HG02588 (cell line): ENCODE data around the gene CXCR5.

ENCODE experiments used
- ATAC-seq: cut with Tn5 transposase; IDR thresholded peaks from one replicate; pipeline ENCODE4 v1.9.1; 2021; ENCODE audit warnings: mild to moderate bottlenecking, moderate library complexity; ENCODE audit not compliant: unreplicated experiment

CXCR5 gene

DNA sequence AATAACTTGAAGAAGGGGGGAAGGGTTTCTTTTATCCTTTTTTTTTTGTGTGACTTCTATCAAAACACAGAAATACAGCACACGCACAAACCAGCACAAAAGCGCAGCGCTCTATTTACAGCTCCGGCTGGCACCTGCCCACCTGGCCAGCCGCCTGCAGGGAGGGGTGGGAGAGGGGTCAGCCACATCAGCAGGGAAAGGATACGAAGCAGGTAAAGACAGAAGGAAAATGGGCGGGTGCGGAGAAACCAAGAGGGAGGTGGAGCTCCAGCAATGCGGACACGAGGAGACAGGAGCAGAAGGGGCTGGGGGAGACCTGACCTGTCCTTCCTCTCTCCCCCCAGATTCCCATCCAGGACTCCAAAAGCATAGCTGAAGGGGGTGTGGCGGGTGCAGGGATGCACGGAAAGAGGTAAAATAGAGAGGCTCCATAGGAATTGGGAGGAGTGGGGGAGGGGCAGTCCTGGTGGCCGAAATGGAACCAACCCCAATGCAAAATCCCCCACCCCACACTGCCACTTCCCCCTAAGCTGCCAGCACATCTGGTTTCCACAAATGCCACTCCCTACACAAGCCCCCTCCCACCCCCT is 14.1 kb downstream of the CXCR5 start:
- no peak for ATAC-seq

DNA sequence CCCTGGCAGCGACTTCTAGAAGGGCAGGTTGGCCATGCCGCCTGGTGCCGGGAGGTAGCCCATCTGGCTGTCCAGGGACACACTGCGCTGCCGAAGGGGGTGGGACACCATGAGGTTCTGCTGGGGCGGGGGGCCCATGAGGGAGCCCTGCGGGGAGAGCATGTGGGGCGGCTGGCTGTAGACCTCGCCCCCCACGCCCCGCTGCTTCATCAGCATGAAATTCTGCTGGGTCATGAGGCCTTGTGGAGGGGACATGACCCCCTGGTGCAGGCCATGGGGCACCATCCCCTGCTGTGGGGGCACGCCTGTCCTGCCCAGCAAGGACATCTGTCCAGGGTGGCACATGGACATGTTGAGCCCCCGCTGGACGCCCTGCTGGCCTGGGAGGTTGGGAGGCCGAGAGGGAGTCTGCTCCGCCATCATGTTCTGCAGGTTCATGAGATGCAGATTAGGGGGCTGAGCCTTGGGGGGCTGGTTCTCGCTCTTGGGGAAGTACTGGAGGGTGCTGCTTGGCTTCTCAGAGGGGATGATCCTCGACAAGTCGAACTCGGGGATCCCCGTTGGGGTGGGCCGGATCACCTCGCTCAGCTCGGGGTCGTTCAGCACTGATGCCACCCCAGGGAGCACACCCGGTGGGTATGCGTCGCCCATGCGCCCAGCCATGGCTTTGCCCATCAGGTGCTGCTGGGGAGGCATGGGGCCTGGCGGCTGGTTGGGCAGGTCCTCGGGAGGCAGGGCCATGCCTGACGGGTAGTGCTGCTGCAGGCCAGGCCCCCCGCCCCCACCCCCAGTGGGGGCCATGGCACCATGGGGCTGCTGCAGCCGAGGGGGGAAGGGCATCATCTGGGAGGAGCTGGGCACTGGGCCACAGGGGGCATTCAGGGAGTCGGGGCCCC is 15.0 kb downstream of the CXCR5 start:
- ATAC-seq: no peak

DNA sequence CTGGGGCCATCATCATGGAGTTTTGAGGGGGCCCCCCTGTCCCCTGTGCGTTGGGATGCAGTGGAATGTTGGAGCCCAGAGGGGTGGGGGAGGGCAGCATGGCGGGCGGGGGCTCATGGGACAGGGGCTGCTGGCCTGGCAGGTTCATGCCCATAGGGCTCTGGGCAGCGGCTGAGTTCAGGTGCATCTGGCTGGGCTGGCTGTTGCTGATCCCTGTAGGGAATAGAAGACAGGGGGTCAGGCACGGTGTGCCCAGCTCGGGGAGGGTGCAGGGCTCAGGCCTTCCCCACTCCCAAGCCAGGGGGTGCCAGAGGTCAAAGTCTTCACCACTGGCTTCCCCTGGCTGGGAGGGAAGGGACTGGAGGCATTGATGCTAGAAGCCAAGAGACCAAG is 15.6 kb downstream of the CXCR5 start:
- no peak for ATAC-seq

DNA sequence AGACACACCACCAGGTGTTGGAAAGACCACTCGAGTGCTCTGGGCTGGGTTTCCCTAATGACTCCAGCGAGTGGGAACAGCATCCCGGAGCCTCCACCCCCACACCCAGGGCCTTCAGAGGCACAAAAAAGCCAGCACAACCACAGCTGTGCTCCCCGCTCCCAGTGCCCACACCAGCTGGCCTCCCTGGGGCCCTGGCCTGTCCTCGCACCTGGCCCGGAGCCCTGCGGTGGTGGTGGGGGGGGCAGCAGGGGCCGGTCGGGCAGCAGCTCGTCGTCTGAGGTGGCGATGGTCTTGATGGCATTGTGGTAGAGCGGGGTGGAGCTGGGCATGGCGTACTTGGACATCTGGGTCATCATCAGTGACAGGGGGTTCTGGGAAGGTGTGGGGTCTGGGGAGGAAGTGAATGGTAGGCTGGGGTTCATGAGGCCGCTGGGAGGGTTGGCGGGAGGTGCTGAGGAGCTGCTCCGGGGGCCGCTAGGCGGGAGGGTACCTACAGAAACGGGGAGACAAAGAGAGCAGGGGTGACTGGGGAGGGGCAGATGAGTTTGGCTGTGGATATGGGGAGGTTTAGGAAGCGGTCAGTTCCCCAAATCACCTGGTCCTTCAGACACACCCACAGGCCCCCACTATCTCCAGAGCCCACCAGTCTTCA is 16.1 kb downstream of the CXCR5 start:
- no peak for ATAC-seq

DNA sequence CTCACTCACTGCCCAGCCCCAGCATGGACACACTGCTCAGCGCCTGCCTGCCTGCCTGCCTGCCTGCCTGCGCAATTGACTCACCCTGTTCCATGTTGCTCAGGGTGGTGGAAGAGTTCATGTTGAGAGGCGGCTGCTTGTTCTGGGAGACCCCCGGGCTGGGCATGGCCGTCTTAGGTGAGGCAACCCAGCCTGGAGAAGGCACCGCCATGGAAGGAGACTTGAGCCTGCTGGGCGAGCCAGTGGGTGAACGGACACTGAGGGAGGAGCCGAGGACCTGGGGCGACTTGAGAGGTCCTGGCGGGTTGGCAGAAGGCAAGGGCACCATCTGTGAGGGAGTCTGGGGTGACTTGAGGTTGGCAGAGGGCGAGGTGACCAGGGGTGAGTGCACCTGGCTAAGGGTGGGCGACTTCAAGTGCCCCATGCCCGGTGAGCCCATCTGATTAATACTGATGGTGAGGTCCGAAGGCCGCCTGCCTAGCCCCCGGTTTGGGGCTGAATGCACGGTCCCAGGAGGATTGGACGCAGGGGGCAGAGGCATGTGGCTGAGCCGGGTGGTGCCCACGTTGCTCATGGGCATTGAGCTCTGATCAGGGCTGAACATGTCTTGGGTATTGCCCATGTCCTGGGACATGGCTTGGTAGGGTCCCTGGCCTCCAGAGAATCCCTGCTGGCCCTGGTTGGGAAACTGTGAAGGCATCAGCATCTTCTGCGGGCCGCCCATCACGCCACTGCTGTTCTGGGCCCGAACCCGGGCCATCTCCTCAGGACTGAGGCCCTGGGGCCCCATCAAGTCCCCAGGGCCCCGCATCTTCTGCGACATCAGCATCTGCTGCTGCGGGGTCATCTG is 17.1 kb downstream of the CXCR5 start:
- ATAC-seq: no peak

DNA sequence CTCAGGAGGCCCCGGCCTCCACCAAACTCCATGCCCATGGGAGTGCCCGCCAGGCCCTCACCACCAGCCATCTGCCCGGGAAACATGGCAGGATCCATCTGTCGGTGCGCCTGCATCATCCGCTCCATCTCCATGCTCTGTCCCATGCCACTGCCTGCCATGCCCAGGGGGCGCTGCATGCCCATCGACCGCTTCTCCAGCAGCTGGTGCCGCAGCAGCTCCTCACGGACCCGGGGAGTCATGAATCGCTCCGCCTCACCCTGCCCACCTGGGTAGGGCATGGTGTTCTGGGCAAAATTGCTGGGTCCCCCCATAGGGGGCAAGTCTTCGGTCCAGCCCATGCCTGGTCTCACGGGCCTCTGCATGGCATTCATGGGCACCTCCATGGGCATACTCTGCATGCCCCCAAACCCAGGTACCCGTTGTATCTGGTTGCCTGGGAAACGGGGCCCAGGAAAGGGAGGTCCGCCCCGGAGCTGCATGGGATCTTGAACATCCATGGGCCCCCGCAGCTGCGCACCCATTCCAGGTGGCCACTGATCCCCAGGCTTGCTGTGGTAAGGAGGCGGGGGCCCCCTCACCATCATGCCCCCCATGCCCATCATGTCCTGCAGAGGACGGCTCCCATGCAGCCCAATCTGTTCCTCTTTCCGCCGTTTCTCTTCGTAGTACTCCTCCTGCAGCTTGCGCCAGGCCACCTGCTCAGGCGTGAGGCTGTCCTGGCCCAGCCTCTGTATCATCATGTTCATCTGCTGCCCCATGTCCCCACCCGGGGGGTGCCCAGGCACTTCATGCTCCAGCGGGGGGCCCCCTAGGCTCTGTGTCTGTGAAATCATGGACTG is 18.0 kb downstream of the CXCR5 start:
- no peak for ATAC-seq

DNA sequence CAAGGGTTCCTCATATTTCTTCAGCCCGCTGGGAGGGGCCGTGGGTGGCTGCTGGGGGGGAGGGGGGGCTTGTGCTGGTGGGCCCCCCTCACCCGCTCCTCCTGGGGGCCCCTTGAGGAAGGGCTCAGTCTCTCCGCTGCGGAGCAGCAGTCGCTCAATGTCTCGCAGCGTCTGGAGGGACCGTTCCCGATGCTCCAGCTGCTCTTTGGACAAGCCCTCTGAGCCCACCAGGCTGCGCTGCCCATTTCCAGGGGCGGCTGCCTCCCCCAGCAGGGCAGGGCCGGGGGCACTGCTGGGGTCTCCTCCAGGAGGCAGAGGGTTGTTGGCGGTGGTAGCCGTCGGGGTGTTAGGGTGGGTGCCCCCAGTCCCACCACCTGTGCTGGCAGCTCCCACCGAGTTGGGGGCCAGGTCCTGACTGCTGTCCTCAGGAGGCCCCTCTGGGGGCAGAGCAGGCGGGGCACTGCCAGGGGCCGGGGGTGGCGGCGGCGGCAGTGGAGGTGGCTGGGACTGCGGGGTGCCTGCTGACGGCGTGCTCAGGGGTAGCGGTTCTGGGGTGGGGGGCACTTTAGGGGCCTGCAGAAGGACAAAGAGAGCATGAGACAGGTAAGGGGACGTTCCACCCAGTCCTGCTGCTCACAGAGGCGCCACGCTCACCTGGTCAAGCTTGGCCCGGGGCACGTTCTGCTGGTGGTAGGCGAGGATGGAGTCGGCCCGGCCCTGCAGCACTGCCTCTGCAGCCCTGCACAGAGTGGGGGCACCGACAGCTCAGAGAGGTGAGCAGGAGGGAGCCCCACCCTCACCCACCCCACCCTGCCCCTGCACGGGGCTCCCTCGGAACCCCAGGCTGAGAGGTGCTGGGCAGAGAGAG is 18.9 kb downstream of the CXCR5 start:
- no peak for ATAC-seq

DNA sequence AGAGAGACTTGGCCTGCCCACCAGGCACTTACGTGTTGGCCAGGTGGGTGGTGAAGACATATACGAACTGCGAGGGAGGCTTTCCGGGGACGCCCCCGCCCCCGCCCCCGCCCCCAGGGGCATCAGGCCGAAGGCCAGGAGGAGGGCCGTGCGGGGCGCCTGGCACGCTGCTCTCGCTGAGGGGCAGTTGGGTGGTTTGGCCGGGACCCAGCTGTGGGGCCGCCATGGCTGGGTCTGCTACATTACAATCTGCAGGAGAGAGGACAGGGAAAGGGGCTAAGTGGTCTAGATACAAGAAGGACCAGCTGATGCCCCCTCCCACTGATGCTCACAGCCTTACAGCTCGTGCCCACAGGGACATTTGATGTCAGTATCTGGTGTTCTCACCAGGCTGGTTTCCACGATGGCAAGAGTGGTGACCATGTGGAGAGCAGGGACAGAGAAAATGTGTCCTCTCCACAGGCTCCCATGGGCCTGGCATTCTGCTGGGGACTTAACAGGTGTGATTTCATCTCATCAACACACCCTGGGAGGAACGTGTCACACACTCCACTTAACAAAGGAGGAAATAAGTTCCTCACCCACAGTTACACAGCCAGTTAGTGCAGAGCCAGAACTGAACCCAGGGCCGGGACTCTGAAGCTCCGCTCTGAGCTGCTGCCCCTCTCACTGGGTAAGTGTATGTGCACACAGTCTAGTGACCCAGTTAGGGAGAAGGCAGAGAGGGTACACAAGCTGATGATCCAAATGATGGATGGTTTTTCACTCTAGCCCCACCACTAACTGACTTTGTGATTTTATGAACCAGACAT is 19.7 kb downstream of the CXCR5 start:
- ATAC-seq: no peak

DNA sequence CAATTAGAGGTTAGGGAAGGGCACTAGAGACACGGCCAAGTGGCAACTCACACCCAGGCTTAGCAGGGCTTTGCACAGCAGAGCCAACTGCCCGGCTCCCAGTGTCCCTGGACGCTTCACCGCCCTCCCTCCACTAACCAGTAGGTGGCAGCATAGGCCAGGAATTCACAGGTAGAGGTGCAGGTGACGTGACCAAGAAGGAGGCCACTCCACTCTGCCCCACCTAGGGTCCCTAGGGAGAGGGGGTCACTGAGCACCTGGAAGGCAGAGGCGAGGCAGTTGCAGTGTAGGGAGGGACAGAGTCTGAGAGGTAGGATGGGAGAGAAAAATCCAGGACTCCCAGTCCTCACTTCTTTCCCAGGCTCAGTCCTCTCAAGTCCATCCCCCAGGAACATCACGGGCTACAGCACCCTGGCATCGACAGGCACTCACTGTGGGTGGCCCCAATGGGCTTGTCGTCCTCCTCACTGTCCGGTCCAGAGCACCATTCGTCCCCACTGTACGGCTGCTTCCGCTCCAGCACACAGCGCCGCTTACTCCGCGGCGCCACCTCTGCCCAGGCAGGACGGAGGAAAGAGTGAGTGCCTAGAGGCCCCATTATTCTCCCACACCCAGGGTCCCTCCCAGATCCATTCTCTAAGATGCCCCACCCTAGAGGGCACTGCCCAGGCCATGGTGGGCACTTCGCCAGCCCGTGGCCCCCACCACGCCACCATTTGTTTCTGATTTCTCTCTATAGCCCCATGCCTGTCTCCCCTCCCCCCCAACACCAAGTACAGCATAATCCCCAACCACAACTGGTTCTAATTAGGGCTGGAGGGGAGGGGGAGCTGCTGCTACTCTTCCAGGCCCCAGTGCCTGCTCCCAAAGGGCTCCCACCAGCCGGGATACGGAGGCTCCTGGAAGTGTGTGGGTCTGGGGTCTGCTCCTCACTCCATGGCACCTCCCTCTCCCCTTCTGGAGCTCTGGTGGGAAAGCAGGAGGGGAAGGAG is 23.7 kb downstream of the CXCR5 start:
- ATAC-seq: peak; percentile 72

DNA sequence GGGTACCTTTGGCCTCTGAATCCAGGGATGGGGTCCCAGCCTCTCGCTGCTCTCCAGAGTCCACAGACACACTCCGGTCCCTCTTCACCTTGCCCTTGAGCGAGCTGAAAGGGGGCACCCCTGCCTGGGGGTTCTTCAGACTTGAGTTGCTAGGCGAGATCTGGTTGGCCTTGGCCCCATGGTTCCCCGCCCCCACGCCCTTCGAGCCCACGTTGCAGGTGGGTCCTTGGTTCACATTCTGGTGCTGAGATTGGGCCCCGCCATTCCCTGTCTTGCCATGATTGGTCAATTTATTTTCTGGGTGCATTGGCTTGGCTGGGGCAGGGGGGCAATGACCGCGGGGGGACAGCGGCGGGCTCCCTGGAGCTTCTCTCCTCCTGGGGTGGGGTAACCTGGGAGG is 24.6 kb downstream of the CXCR5 start:
- no peak for ATAC-seq

DNA sequence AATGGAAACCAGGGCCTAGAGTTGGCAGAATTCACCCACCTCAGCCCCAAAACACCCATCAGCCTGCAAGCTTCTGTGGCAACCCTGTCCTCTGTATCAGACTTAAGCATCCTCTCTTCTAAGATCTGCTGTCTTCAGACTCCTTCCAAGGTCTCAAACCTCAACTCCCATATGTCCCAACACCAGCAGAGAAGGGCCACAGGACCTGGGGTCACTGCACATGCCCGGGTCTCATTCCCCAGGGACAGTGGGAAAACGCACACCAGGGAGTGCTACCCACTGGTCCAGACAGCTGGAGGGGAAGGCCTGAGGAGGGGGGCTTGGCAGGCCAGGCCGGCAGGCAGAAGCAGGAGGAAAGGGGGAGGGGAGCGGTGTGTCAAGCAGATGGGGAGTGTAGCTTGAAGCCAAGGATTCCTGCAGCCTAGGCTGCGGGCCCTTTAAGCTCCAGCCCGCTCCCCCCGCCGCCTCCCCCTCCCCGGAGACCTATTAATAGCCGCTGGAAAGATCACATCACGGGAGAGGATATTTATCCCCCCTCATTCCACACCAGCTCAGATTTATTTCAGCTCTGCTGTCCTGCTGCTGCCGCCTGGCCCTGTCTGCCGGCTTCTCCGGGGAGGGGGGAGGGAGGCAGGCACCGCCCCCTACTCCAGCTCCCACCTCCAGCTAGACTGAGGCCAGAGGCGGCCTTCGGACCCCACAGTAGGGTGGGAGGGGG is 25.4 kb downstream of the CXCR5 start:
- ATAC-seq: no peak

DNA sequence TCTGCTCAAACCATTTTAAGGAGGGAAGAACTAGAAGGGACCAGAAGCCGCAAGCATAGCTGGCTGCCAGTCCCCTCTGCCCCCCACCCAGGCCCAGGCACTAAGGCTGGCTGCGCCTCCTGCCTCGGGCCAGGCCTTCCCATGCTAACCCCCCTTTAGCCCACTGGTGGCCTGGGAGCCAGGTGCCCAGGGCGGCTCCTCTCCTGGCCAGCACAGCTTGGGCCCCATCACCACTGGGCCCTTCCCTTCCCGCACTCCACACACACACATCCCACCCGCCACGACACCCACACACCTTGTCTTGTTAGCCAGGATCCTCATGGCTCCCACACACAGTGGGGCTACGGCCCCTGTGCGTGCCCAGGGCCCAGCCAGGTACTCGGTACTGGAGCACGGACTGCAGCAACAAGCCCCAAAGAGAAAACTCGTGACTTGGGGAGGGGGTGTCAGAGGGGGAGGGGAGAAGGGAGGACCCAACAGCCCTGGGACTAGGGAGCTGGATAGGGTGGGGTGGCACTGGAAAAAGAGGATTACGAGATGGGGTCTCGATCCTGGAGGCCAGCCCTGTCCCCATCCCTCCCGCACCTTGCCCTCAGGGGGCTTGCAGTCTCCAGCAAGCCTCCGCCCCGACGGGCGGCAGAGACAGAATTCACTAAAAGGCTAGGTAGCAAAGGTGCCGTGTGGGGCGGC is 26.1 kb downstream of the CXCR5 start:
- no peak for ATAC-seq

DNA sequence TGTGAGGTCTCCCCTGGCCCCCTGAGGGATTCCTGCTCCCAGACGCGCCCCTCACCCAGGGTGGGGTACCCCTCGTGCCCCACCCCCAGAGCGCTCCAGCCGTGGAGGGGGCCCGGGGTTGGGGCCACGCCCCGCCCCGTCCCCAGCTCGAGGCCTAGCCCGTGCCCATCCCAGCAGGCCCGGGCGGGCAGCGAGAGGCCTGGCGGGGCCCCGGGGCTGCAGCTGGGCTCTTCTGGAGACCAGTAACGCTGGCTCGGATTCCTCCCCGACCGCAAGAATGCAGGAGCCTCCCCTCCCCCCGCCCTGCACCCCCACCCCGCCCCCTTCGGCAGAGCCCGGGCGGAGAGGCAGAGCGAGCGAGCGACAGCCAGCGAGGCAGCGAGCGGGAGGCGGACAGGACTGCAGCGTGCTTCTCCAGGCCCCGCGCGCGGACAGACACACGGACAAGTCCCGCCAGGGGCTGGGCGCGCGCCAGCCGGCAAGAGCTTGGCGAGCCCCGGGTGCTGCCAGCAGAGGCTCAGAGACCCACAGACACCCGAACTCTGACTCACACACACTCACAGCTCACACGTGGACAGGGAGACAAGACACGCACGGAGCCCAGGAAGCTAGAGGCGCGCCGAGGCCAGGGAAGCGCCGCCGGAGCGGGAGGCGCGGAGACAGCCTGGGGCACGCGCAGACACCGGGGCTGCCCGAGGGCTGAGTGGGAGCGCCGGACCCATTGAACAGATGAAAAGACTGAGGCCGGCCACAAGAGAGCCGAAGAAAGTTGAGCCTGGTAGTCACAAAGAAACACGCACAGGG is 26.8 kb downstream of the CXCR5 start:
- no peak for ATAC-seq

DNA sequence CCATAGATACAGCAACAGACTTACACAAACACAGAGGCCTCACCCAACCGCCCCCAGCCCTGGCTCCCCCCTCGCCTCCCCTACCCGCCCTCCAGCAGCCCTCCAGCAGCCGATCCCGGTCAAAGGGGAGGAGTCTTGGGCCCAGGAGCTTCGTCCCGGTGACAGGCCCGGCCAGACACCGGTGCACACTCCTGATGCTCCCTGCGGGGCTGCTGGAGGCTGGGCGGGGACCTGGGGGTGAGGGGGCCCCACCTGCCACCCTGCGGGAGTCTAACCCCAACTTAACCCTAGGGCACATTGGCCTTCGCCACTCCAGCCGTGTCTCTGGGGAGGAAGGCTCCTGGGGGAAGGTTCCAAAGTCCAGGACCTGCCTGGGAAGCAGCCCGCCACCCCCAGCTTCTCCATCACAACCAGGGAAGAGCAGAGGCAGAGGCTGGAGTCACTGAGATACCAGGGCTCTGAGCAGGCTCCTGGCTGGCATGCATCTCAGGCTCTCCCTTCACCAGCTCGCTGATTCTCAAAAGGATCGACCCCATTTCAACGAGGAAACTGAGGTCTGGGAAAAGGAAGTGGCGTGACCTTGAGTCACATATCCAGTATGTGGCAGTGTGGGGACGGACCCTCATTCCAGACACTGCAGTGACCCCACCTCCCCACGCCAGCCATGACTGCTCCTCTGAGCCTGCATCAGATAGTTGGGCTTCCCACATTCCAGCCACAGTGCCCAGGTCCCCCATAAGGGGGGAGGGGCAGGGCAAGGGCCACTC is 27.6 kb downstream of the CXCR5 start:
- ATAC-seq: no peak
